PFSK-1 (cell line): ENCODE measurements around the gene CYB561A3.

ENCODE experiments used
- FOXP2 ChIP-seq: optimal IDR thresholded peaks from 2 replicates; pipeline ENCODE3; 2011; ENCODE audit warnings: borderline replicate concordance, control low read depth, inconsistent platforms; ENCODE audit not compliant: insufficient read depth; ENCODE audit errors: extremely low read length, extremely low read depth
- POLR2AphosphoS5 ChIP-seq: IDR thresholded peaks from 2 replicates; pipeline ENCODE4 v1.6.1; 2012; ENCODE audit warnings: low read depth, mild to moderate bottlenecking, control low read depth, low read length, moderate library complexity
- SIN3A ChIP-seq: IDR thresholded peaks from 2 replicates; pipeline ENCODE4 v1.6.1; 2012; ENCODE audit warnings: mild to moderate bottlenecking, low read length, moderate library complexity, borderline replicate concordance; ENCODE audit not compliant: insufficient read depth
- TAF1 ChIP-seq: IDR thresholded peaks from 2 replicates; pipeline ENCODE4 v1.6.1; 2012; ENCODE audit warnings: low read length, control low read depth, borderline replicate concordance; ENCODE audit not compliant: insufficient read depth
- TF ChIP-seq, protein P1 (sequence below), 2 experiments: IDR thresholded peaks; 2 replicates each; pipeline versions ENCODE4 v1.6.1 to v1.8.0; 2011 to 2012; ENCODE audit warnings: low read depth in 2 of 2, low read length in 2 of 2, control low read depth in 1 of 2, inconsistent platforms in 1 of 2, mild to moderate bottlenecking in 1 of 2, moderate library complexity in 1 of 2; ENCODE audit not compliant: insufficient read depth in 1 of 2

Gene CYB561A3

GRCh38 chr11:61302550-61302949, 59.1 kb downstream of the CYB561A3 start:
- no peak for TF ChIP-seq POLR2AphosphoS5
- TF ChIP-seq SIN3A: no peak
- TF ChIP-seq, protein P1, sequence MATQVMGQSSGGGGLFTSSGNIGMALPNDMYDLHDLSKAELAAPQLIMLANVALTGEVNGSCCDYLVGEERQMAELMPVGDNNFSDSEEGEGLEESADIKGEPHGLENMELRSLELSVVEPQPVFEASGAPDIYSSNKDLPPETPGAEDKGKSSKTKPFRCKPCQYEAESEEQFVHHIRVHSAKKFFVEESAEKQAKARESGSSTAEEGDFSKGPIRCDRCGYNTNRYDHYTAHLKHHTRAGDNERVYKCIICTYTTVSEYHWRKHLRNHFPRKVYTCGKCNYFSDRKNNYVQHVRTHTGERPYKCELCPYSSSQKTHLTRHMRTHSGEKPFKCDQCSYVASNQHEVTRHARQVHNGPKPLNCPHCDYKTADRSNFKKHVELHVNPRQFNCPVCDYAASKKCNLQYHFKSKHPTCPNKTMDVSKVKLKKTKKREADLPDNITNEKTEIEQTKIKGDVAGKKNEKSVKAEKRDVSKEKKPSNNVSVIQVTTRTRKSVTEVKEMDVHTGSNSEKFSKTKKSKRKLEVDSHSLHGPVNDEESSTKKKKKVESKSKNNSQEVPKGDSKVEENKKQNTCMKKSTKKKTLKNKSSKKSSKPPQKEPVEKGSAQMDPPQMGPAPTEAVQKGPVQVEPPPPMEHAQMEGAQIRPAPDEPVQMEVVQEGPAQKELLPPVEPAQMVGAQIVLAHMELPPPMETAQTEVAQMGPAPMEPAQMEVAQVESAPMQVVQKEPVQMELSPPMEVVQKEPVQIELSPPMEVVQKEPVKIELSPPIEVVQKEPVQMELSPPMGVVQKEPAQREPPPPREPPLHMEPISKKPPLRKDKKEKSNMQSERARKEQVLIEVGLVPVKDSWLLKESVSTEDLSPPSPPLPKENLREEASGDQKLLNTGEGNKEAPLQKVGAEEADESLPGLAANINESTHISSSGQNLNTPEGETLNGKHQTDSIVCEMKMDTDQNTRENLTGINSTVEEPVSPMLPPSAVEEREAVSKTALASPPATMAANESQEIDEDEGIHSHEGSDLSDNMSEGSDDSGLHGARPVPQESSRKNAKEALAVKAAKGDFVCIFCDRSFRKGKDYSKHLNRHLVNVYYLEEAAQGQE (IDR thresholded peaks at IDR 0.05; ENCODE audit: insufficient read depth in 1 of 2, low read depth in 2 of 2, low read length in 2 of 2): no peak
- no peak for TF ChIP-seq FOXP2
- TF ChIP-seq TAF1: no peak
